Thoracic aorta (tissue), 2 donors: ENCODE results near the gene PRR14. TPM values are rescaled to one million over a fixed set of nuclear protein-coding genes. Genes with fewer than 3 reads are reported as not detected.

Source experiments
- ATAC-seq: fragments of 150-250 bp; one replicate; pipeline ENCODE4 v1.8.0; 2017; ENCODE audit warnings: low read depth; ENCODE audit not compliant: insufficient number of reproducible peaks, low FRiP score
- DNase-seq: peaks from one replicate; pipeline ENCODE4 v3.0.0-alpha.2; 2020; ENCODE audit warnings: low spot score
- H3K27ac ChIP-seq, 2 donors: fragments of 200-600 bp; sonication (generic); 1 replicate in 1 of 2; 2 replicates in 1 of 2; pipeline ENCODE4 v1.5.1; 2016; ENCODE audit warnings: mild to moderate bottlenecking in 2 of 2, moderate library complexity in 2 of 2
- H3K27me3 ChIP-seq: fragments of 200-600 bp; sonication (generic); replicated peaks from 2 replicates; pipeline ENCODE4 v1.6.0; 2016; ENCODE audit warnings: mild to moderate bottlenecking; ENCODE audit not compliant: insufficient read depth
- H3K36me3 ChIP-seq: fragments of 200-600 bp; sonication (generic); one replicate; pipeline ENCODE4 v1.5.1; 2016
- H3K4me1 ChIP-seq, 2 donors: fragments of 200-600 bp; sonication (generic); 1 replicate in 1 of 2; 2 replicates in 1 of 2; pipeline versions ENCODE4 v1.5.1 to v1.6.0; 2016; ENCODE audit warnings: low read depth in 2 of 2, mild to moderate bottlenecking in 1 of 2; ENCODE audit not compliant: control insufficient read depth in 1 of 2
- H3K4me3 ChIP-seq: fragments of 200-600 bp; sonication (generic); 2 replicates; pipeline ENCODE4 v1.5.1; 2016; ENCODE audit warnings: mild to moderate bottlenecking
- H3K9me3 ChIP-seq: fragments of 200-600 bp; sonication (generic); 2 replicates; pipeline ENCODE4 v1.5.1; 2016
- total RNA-seq, 2 donors: library from RNA; depleted of rRNA; stranded (reverse); fragments of >200 nt; gene quantifications; one replicate each; pipeline versions ENCODE4 v1.1.0 to v1.2.3, GENCODE V29; 2016
- TF ChIP-seq, protein P1 (sequence below): fragments of 200-600 bp; sonication (generic); IDR thresholded peaks from one replicate; pipeline ENCODE4 v1.5.1; 2019; ENCODE audit warnings: antibody characterized with exemption

Gene PRR14
- total RNA-seq, 2 donors from 2014 or later = 46.1 to 57.0 TPM

GRCh38 chr16:30652718-30653117, 2.0 kb downstream of the PRR14 start:
- TF ChIP-seq, protein P1, sequence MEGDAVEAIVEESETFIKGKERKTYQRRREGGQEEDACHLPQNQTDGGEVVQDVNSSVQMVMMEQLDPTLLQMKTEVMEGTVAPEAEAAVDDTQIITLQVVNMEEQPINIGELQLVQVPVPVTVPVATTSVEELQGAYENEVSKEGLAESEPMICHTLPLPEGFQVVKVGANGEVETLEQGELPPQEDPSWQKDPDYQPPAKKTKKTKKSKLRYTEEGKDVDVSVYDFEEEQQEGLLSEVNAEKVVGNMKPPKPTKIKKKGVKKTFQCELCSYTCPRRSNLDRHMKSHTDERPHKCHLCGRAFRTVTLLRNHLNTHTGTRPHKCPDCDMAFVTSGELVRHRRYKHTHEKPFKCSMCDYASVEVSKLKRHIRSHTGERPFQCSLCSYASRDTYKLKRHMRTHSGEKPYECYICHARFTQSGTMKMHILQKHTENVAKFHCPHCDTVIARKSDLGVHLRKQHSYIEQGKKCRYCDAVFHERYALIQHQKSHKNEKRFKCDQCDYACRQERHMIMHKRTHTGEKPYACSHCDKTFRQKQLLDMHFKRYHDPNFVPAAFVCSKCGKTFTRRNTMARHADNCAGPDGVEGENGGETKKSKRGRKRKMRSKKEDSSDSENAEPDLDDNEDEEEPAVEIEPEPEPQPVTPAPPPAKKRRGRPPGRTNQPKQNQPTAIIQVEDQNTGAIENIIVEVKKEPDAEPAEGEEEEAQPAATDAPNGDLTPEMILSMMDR = no peak
- H3K27me3 ChIP-seq = no peaks in the 10 kb centered on the region
- H3K4me1 ChIP-seq = peaks cover 10 to 38% of the 10 kb centered on the region in 2 donors
- H3K4me3 ChIP-seq = no peak overlapping the region
- no peaks in the 10 kb centered on the region for H3K9me3 ChIP-seq
- ATAC-seq = no peak
- H3K36me3 ChIP-seq = peaks cover 38% of the 10 kb centered on the region
- peak overlapping the region in 1 of 2 donors; percentile 97 for H3K27ac ChIP-seq
- no peak for DNase-seq

DNA sequence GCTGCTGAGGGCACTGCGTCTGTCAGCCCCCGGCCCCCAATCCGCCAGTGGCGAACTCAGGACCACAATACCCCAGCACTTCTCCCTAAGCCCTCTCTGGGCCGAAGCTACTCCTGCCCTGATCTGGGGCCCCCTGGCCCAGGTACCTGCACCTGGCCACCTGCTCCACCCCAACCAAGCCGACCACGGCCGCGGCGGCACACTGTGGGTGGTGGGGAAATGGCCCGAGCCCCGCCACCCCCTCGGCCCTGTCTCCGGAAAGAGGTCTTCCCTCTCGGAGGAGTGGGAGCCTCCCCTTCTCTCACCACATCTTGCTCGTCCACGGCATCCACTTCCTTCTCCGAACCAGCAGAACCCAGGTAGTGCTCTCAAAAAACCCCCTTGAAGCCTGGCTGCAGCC, 4.1 kb downstream of the PRR14 start:
- H3K4me1 ChIP-seq = peaks cover 10 to 35% of the 10 kb centered on the region in 2 donors
- TF ChIP-seq, protein P1 = no peak

GRCh38 chr16:30655815-30656347, 5.1 kb downstream of the PRR14 start:
- ATAC-seq = no peak
- peaks cover 38% of the 10 kb centered on the region for H3K36me3 ChIP-seq
- no peak overlapping the region for H3K4me3 ChIP-seq
- H3K4me1 ChIP-seq = peaks cover 18 to 44% of the 10 kb centered on the region in 2 donors
- H3K9me3 ChIP-seq = no peaks in the 10 kb centered on the region
- no peaks in the 10 kb centered on the region for H3K27me3 ChIP-seq
- H3K27ac ChIP-seq = no peak overlapping the region
- no peak for DNase-seq
- TF ChIP-seq, protein P1 = no peak

More for the DNA sequence above, 4.1 kb downstream of the PRR14 start:
- Histone ChIP-seq H3K9me3 (no peaks in the 10 kb centered on the region), H3K27me3 (no peaks in the 10 kb centered on the region), H3K36me3 (peaks cover 38% of the 10 kb centered on the region), H3K4me3 (no peak overlapping the region), H3K27ac (no peak overlapping the region)
- no peak for ATAC-seq
- DNase-seq = no peak

- no peak overlapping the region for H3K4me3 ChIP-seq
- ATAC-seq (no peak), DNase-seq (no peak)
- no peaks in the 10 kb centered on the region for H3K9me3 ChIP-seq
- peaks cover 22 to 49% of the 10 kb centered on the region in 2 donors for H3K4me1 ChIP-seq
- H3K27me3 ChIP-seq = no peaks in the 10 kb centered on the region
- H3K27ac ChIP-seq = peak overlapping the region in 1 of 2 donors; percentile 86
- peaks cover 38% of the 10 kb centered on the region for H3K36me3 ChIP-seq
- TF ChIP-seq, protein P1 = no peak
Observed at GRCh38 chr16:30656388-30656787, 5.6 kb downstream of the PRR14 start.

- ATAC-seq (peak; percentile 0), DNase-seq (no peak)
- Histone ChIP-seq H3K4me1 (peaks cover 20 to 52% of the 10 kb centered on the region in 2 donors), H3K36me3 (peaks cover 43% of the 10 kb centered on the region), H3K27me3 (no peaks in the 10 kb centered on the region), H3K27ac (peak overlapping the region; percentile 86 to 98), H3K4me3 (peak overlapping the region; percentile 65), H3K9me3 (no peaks in the 10 kb centered on the region)
- TF ChIP-seq, protein P1 = no peak
Observed at GRCh38 chr16:30656974-30657865, 6.5 kb downstream of the PRR14 start.
